K562 (cell line): ENCODE results near the gene HUS1. TPM values are rescaled to one million over a fixed set of nuclear protein-coding genes. Genes with fewer than 3 reads are reported as not detected.

ENCODE experiments used
- GATAD2B ChIP-seq: fragments of 450-650 bp; IDR thresholded peaks from 2 replicates; pipeline ENCODE4 v1.6.1; 2017; ENCODE audit warnings: mild to moderate bottlenecking, borderline replicate concordance
- KLF16 ChIP-seq: IDR thresholded peaks from 2 replicates; pipeline ENCODE4 v1.6.1; 2016; ENCODE audit warnings: antibody characterized with exemption
- L3MBTL2 ChIP-seq: fragments of 450-650 bp; IDR thresholded peaks from 2 replicates; pipeline ENCODE4 v1.6.1; 2016; ENCODE audit warnings: mild to moderate bottlenecking, moderate library complexity
- PHB ChIP-seq: fragments of 250-450 bp; sonication (Bioruptor Pico); IDR thresholded peaks from 2 replicates; pipeline ENCODE4 v1.5.0; 2021
- SIX5 ChIP-seq, 2 experiments: IDR thresholded peaks; 2 replicates each; pipeline ENCODE4 v1.6.1; 2011; ENCODE audit warnings: low read length in 2 of 2, borderline replicate concordance in 1 of 2, low read depth in 1 of 2, mild to moderate bottlenecking in 1 of 2, moderate library complexity in 1 of 2; ENCODE audit not compliant: insufficient read depth in 1 of 2
- SP2 ChIP-seq: IDR thresholded peaks from 2 replicates; pipeline ENCODE4 v1.6.1; 2011; ENCODE audit warnings: mild to moderate bottlenecking, low read depth, low read length, moderate library complexity; ENCODE audit not compliant: poor library complexity, severe bottlenecking; ENCODE audit errors: extremely low read depth
- TEAD1 ChIP-seq, 2 experiments: fragments of 450-650 bp in 1 of 2; sonication (generic) in 1 of 2; formaldehyde crosslinking; IDR thresholded peaks; 2 replicates each; pipeline versions ENCODE4 v1.4.0 to v1.8.0; 2020 to 2022; ENCODE audit warnings: mild to moderate bottlenecking in 2 of 2, missing genetic modification reagents in 1 of 2
- TOE1 ChIP-seq, 2 experiments: fragments of 450-650 bp in 1 of 2; sonication (generic) in 1 of 2; formaldehyde crosslinking in 1 of 2; IDR thresholded peaks; 2 replicates each; pipeline versions ENCODE4 v1.7.1 to v1.8.0; 2016 to 2022; ENCODE audit warnings: borderline replicate concordance in 2 of 2, mild to moderate bottlenecking in 2 of 2, antibody characterized with exemption in 1 of 2, inconsistent platforms in 1 of 2, low read depth in 1 of 2, missing genetic modification reagents in 1 of 2, moderate library complexity in 1 of 2
- ZBTB17 ChIP-seq: fragments of 450-650 bp; formaldehyde crosslinking; IDR thresholded peaks from 2 replicates; pipeline ENCODE4 v1.4.0; 2020; ENCODE audit warnings: mild to moderate bottlenecking
- ZKSCAN1 ChIP-seq: fragments of 150-350 bp; IDR thresholded peaks from 2 replicates; pipeline ENCODE4 v1.6.1; 2016; ENCODE audit warnings: low read depth, low read length
- ZNF121 ChIP-seq: sonication (generic); formaldehyde crosslinking; conservative IDR thresholded peaks from 2 replicates; pipeline ENCODE4 v1.8.0; 2022; ENCODE audit warnings: missing genetic modification reagents
- ZSCAN32 ChIP-seq: fragments of 450-650 bp; formaldehyde crosslinking; IDR thresholded peaks from 2 replicates; pipeline ENCODE4 v1.4.0; 2020; ENCODE audit warnings: mild to moderate bottlenecking, moderate library complexity
- polyA plus RNA-seq, 8 experiments: library from polyadenylated mRNA; depleted of rRNA in 4 of 8; stranded (reverse) in 5 of 8; unstranded in 3 of 8; fragments of >200 nt; fragmentation: Nextera tagmentation in 2 of 8; fragmentation: Illumina TruSeq in 1 of 8; extraction: Ambion mirVana in 2 of 8; extraction: Trizol in 1 of 8; gene quantifications; 2 replicates each; pipeline versions ENCODE4 v1.2.1 to v1.2.3, GENCODE V29; 2011 to 2014; ENCODE audit warnings: inconsistent platforms in 1 of 8, missing spikeins in 1 of 8
- total RNA-seq, 7 experiments: library from RNA; depleted of rRNA in 6 of 7; stranded (reverse); fragments of >200 nt in 6 of 7; fragmentation: Illumina TruSeq in 2 of 7; extraction: Trizol in 2 of 7; gene quantifications; 2 replicates each; pipeline versions ENCODE4 v1.2.1 to v1.2.3, GENCODE V29; 2011 to 2021; ENCODE audit warnings: low replicate concordance in 1 of 7
- TF ChIP-seq, protein P1 (sequence below), 2 experiments: IDR thresholded peaks; 2 replicates each; pipeline ENCODE4 v1.6.1; 2011; ENCODE audit warnings: borderline replicate concordance in 1 of 2, control low read depth in 1 of 2, low read depth in 1 of 2, low read length in 1 of 2, mild to moderate bottlenecking in 1 of 2, mixed read lengths in 1 of 2, moderate library complexity in 1 of 2; ENCODE audit not compliant: insufficient read depth in 1 of 2, insufficient read length in 1 of 2, poor library complexity in 1 of 2, severe bottlenecking in 1 of 2; ENCODE audit errors: extremely low read depth in 1 of 2

The HUS1 gene
- total and polyA plus RNA-seq, 9 of the 15 experiments (the other 6 are each of a cell fraction or from before 2014, with no cell fraction given): 11.5 to 27.0 (median 16.5) TPM

DNA sequence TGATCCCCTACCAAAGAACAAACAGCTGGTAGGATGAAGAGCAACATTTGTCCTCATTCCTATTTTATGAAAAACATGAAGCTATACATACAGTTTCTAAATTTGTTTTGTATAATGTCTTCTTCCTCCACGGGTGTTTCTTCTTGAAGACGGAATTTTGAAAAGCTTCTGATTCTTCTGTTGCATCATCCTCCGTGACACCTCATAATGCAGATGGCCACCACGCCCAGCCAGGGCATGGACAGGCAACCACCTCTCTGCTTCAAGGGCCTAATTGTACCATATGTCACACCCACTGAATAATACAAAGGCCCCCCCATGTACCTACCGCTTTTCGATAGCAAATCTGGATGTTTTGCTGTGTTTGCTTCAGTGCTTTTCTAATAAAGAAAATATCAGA, 49.5 kb upstream of the HUS1 start, which contains the start of gene SUN3 (continued):
- TF ChIP-seq TOE1 (IDR thresholded peaks at IDR 0.05; ENCODE audit: borderline replicate concordance) (no peak), TOE1 (CRISPR knock-in tag; IDR thresholded peaks at IDR 0.05; ENCODE audit: borderline replicate concordance, low read depth) (no peak), ZNF121 (CRISPR knock-in tag) (no peak), L3MBTL2 (peak; percentile 44; the same call in 1 of the 2 replicates), ZBTB17 (CRISPR knock-in tag) (no peak), KLF16 (no peak), PHB (no peak), ZSCAN32 (0 out of 2 replicates have a peak, but pooled peaks have one; percentile 34), SIX5 (IDR thresholded peaks at IDR 0.05; ENCODE audit: borderline replicate concordance in 1 of 2, insufficient read depth in 1 of 2, low read depth in 1 of 2, low read length in 2 of 2) (no peak), ZKSCAN1 (no peak), TEAD1 (CRISPR knock-in tag; IDR thresholded peaks at IDR 0.05) (no peak), SP2 (no peak), GATAD2B (no peak)
- TF ChIP-seq, protein P1, sequence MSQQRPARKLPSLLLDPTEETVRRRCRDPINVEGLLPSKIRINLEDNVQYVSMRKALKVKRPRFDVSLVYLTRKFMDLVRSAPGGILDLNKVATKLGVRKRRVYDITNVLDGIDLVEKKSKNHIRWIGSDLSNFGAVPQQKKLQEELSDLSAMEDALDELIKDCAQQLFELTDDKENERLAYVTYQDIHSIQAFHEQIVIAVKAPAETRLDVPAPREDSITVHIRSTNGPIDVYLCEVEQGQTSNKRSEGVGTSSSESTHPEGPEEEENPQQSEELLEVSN (IDR thresholded peaks at IDR 0.05; ENCODE audit: borderline replicate concordance in 1 of 2, extremely low read depth in 1 of 2, insufficient read depth in 1 of 2, insufficient read length in 1 of 2, low read depth in 1 of 2, low read length in 1 of 2, poor library complexity in 1 of 2, severe bottlenecking in 1 of 2): no peak
